HEK293 (cell line): Measurements from ENCODE around the gene TMC3.
"Not testable (repeated sequence)": the region's sequence is repeated elsewhere in the genome, so short reads cannot be mapped to it uniquely, and the experiment has no call there.

Experiments used
- CTCF ChIA-PET: fragments of 350-600 bp; formaldehyde crosslinking; extraction: SDS; loops from one replicate; lab custom pipeline; 2021; ENCODE audit warnings: antibody characterized with exemption; lab: Yijun Ruan, JAX
- POLR2A ChIA-PET: fragments of 300-600 bp; formaldehyde crosslinking; extraction: SDS; loops from one replicate; lab custom pipeline; 2020; ENCODE audit warnings: antibody characterized with exemption, inconsistent platforms; lab: Yijun Ruan, JAX
- H3K27ac ChIP-seq: fragments of 200-500 bp; sonication (Bioruptor generic); 2 replicates; pipeline ENCODE4 v1.5.1; 2014; ENCODE audit warnings: low read depth, low read length, control low read depth, inconsistent platforms; ENCODE audit errors: extremely low read depth
- H3K36me3 ChIP-seq, 2 experiments: fragments of 200-500 bp in 1 of 2; sonication (Bioruptor generic) in 1 of 2; 1 replicate in 1 of 2; 2 replicates in 1 of 2; pipeline ENCODE4 v1.5.1; 2014 to 2017; ENCODE audit warnings: inconsistent platforms in 2 of 2, low read length in 2 of 2; ENCODE audit not compliant: control insufficient read depth in 2 of 2, insufficient read depth in 1 of 2
- H3K4me1 ChIP-seq: fragments of 200-500 bp; sonication (Bioruptor generic); 2 replicates; pipeline ENCODE4 v1.5.1; 2014; ENCODE audit warnings: mild to moderate bottlenecking, low read length, inconsistent platforms; ENCODE audit not compliant: control insufficient read depth, insufficient read depth
- H3K4me3 ChIP-seq: 2 replicates; pipeline ENCODE4 v1.5.1; 2011; ENCODE audit warnings: low read depth, mild to moderate bottlenecking, control low read depth, low read length, moderate library complexity
- H3K9me3 ChIP-seq: fragments of 200-500 bp; sonication (Bioruptor generic); 2 replicates; pipeline ENCODE4 v1.5.1; 2014; ENCODE audit warnings: low read depth, low read length, inconsistent platforms; ENCODE audit not compliant: control insufficient read depth, insufficient read depth
- CTCF ChIP-seq: fragments of 450-650 bp; formaldehyde crosslinking; IDR thresholded peaks from 2 replicates; pipeline ENCODE4 v1.5.1; 2016; ENCODE audit warnings: missing biosample characterization, missing genetic modification characterization
- ELK4 ChIP-seq: IDR thresholded peaks from 2 replicates; pipeline ENCODE4 v1.6.1; 2011; ENCODE audit warnings: mild to moderate bottlenecking, low read depth, low read length, borderline replicate concordance
- IKZF3 ChIP-seq: fragments of 450-650 bp; IDR thresholded peaks from 2 replicates; pipeline ENCODE4 v1.5.0; 2018; ENCODE audit warnings: missing biosample characterization, mild to moderate bottlenecking, missing genetic modification characterization, moderate library complexity
- SCRT1 ChIP-seq: fragments of 450-650 bp; formaldehyde crosslinking; IDR thresholded peaks from 2 replicates; pipeline ENCODE4 v1.5.1; 2016; ENCODE audit warnings: missing biosample characterization, missing genetic modification characterization, borderline replicate concordance
- ZBTB20 ChIP-seq: fragments of 450-650 bp; formaldehyde crosslinking; IDR thresholded peaks from 2 replicates; pipeline ENCODE4 v1.5.1; 2016; ENCODE audit warnings: missing biosample characterization, missing genetic modification characterization
- ZNF155 ChIP-seq: fragments of 450-650 bp; formaldehyde crosslinking; IDR thresholded peaks from 2 replicates; pipeline ENCODE4 v1.5.1; 2016; ENCODE audit warnings: missing biosample characterization, missing genetic modification characterization
- ZNF16 ChIP-seq: fragments of 450-650 bp; formaldehyde crosslinking; IDR thresholded peaks from 2 replicates; pipeline ENCODE4 v1.5.1; 2016; ENCODE audit warnings: low read depth, missing biosample characterization, missing genetic modification characterization
- ZNF175 ChIP-seq: fragments of 450-650 bp; formaldehyde crosslinking; IDR thresholded peaks from 2 replicates; pipeline ENCODE4 v1.5.1; 2016; ENCODE audit warnings: missing biosample characterization, missing genetic modification characterization
- ZNF311 ChIP-seq: fragments of 450-650 bp; formaldehyde crosslinking; IDR thresholded peaks from 2 replicates; pipeline ENCODE4 v1.5.1; 2017; ENCODE audit warnings: missing biosample characterization, missing genetic modification characterization, borderline replicate concordance
- ZNF335 ChIP-seq: fragments of 450-650 bp; formaldehyde crosslinking; conservative IDR thresholded peaks from 2 replicates; pipeline ENCODE4 v1.5.1; 2016; ENCODE audit warnings: missing biosample characterization, missing genetic modification characterization
- ZNF354C ChIP-seq: fragments of 450-650 bp; formaldehyde crosslinking; IDR thresholded peaks from 2 replicates; pipeline ENCODE4 v1.5.1; 2016; ENCODE audit warnings: missing biosample characterization, missing genetic modification characterization, low read depth, borderline replicate concordance
- ZNF398 ChIP-seq: fragments of 450-650 bp; formaldehyde crosslinking; IDR thresholded peaks from 2 replicates; pipeline ENCODE4 v1.5.1; 2017; ENCODE audit warnings: missing biosample characterization, missing genetic modification characterization
- ZNF530 ChIP-seq: fragments of 450-650 bp; formaldehyde crosslinking; IDR thresholded peaks from 2 replicates; pipeline ENCODE4 v1.5.1; 2016; ENCODE audit warnings: low read depth, missing biosample characterization, missing genetic modification characterization
- ZNF561 ChIP-seq: fragments of 450-650 bp; IDR thresholded peaks from 2 replicates; pipeline ENCODE4 v1.5.1; 2018; ENCODE audit warnings: missing biosample characterization, missing genetic modification characterization, borderline replicate concordance
- ZNF596 ChIP-seq: fragments of 450-650 bp; IDR thresholded peaks from 2 replicates; pipeline ENCODE4 v1.5.0; 2018; ENCODE audit warnings: missing biosample characterization, mild to moderate bottlenecking, missing genetic modification characterization, moderate library complexity
- ZNF645 ChIP-seq: fragments of 450-650 bp; formaldehyde crosslinking; IDR thresholded peaks from 2 replicates; pipeline ENCODE4; 2016; ENCODE audit warnings: missing biosample characterization, missing genetic modification characterization
- ZNF664 ChIP-seq: fragments of 450-650 bp; formaldehyde crosslinking; IDR thresholded peaks from 2 replicates; pipeline ENCODE4 v1.5.1; 2016; ENCODE audit warnings: missing biosample characterization, missing genetic modification characterization
- ZNF692 ChIP-seq: fragments of 450-650 bp; formaldehyde crosslinking; IDR thresholded peaks from 2 replicates; pipeline ENCODE4 v1.5.1; 2016; ENCODE audit warnings: missing biosample characterization, missing genetic modification characterization
- ZNF768 ChIP-seq: fragments of 450-650 bp; formaldehyde crosslinking; IDR thresholded peaks from 2 replicates; pipeline ENCODE4 v1.5.1; 2018; ENCODE audit warnings: missing biosample characterization, mild to moderate bottlenecking, missing genetic modification characterization
- ZNF785 ChIP-seq: fragments of 450-650 bp; formaldehyde crosslinking; IDR thresholded peaks from 2 replicates; pipeline ENCODE4 v1.5.1; 2016; ENCODE audit warnings: missing biosample characterization, missing genetic modification characterization
- ZNF791 ChIP-seq: fragments of 450-650 bp; formaldehyde crosslinking; IDR thresholded peaks from 2 replicates; pipeline ENCODE4 v1.5.1; 2016; ENCODE audit warnings: missing biosample characterization, missing genetic modification characterization

The TMC3 gene

GRCh38 chr15:81348691-81349090 is 25.3 kb downstream of the TMC3 start:
- H3K4me1 ChIP-seq, H3K27ac ChIP-seq, POLR2A ChIA-PET, H3K36me3 ChIP-seq, H3K9me3 ChIP-seq, H3K4me3 ChIP-seq: not testable (repeated sequence)
- CTCF ChIA-PET: interaction anchor here (1.3 kb wide), 1 partner anchor 12 kb away, joined by 3 read pairs; no protein-coding TSS in a partner anchor

GRCh38 chr15:81347910-81348309 is 26.1 kb downstream of the TMC3 start:
- H3K4me3 ChIP-seq: no peak overlapping the region
- TF ChIP-seq ZNF175 (no peak), ZNF785 (tag by site-specific recombination) (no peak), ZNF768 (tag by site-specific recombination) (no peak), ZNF335 (tag by site-specific recombination) (no peak), ZNF791 (no peak), IKZF3 (tag by site-specific recombination) (no peak), ZNF561 (tag by site-specific recombination) (no peak), ZNF664 (no peak), ZNF398 (tag by site-specific recombination) (no peak), ZNF645 (tag by site-specific recombination) (no peak), CTCF (no peak), ZNF530 (no peak), ZNF16 (tag by site-specific recombination) (no peak), ZNF155 (tag by site-specific recombination) (no peak), ZNF354C (no peak), SCRT1 (no peak), ZBTB20 (no peak)
- TF ChIP-seq, all 188 proteins: peak for 0
- Histone ChIP-seq H3K27ac (no peak overlapping the region), H3K9me3 (no peaks in the 10 kb centered on the region), H3K36me3 (no peaks in the 10 kb centered on the region), H3K4me1 (no peaks in the 10 kb centered on the region)
- ChIA-PET POLR2A (no interaction called here), CTCF (interaction anchor here (1.3 kb wide), 1 partner anchor 11 kb away, joined by 3 read pairs; no protein-coding TSS in a partner anchor)

GRCh38 chr15:81346611-81347010 is 27.4 kb downstream of the TMC3 start:
- Histone ChIP-seq H3K9me3 (no peaks in the 10 kb centered on the region), H3K36me3 (no peaks in the 10 kb centered on the region), H3K4me3 (no peak overlapping the region)
- no peak for TF ChIP-seq ELK4
- peak; percentile 65; the same call in 1 of the 2 replicates for TF ChIP-seq ZNF692
- TF ChIP-seq ZNF596 (tag by site-specific recombination): no peak
- TF ChIP-seq ZNF311 (tag by site-specific recombination): no peak
- no peak for TF ChIP-seq ZNF16 (tag by site-specific recombination)
- TF ChIP-seq, all 188 proteins: peak for 1
- ChIA-PET POLR2A (no interaction called here), CTCF (no interaction called here)
- Histone ChIP-seq H3K4me1 (no peaks in the 10 kb centered on the region), H3K27ac (no peak overlapping the region)
